PC-3 (cell line): ENCODE measurements around the gene SLCO2A1. TPM values are rescaled to one million over a fixed set of nuclear protein-coding genes. Genes with fewer than 3 reads are reported as not detected.

Source experiments
- ATAC-seq: fragments of 200-7000 bp; cut with Tn5 transposase; 2 replicates; pipeline ENCODE4 v1.9.1; 2020; ENCODE audit warnings: mild to moderate bottlenecking, moderate library complexity
- BruUV-seq: library from RNA; stranded (reverse); fragments of 400-500 nt; replicated peaks from 2 replicates; lab custom pipeline; 2021; lab: Mats Ljungman, UMichigan
- CTCF ChIA-PET: fragments of 300-600 bp; sonication (Branson Sonifier 250); formaldehyde crosslinking; loops from one replicate; lab custom pipeline; 2022; ENCODE audit warnings: antibody characterized with exemption; lab: Charles Lee
- POLR2A ChIA-PET: fragments of 300-600 bp; sonication (Branson Sonifier 250); formaldehyde crosslinking; loops from one replicate; lab custom pipeline; 2022; ENCODE audit warnings: antibody characterized with exemption; ENCODE audit not compliant: unreplicated experiment; lab: Charles Lee
- DNase-seq: peaks from one replicate; pipeline ENCODE4 v3.0.0-alpha.2; 2015
- H2AFZ ChIP-seq: fragments of 300-600 bp; sonication (generic); 2 replicates; pipeline ENCODE4 v1.6.0; 2016; ENCODE audit warnings: antibody characterized with exemption, low read length
- H3F3A ChIP-seq: fragments of 300-600 bp; sonication (generic); one replicate; pipeline ENCODE4 v1.6.0; 2017; ENCODE audit warnings: antibody characterized with exemption, low read length, control low read depth, mild to moderate bottlenecking; ENCODE audit not compliant: unreplicated experiment
- H3K27ac ChIP-seq: fragments of 300-600 bp; sonication (generic); 2 replicates; pipeline ENCODE4 v1.5.1; 2016; ENCODE audit warnings: mild to moderate bottlenecking, low read length
- H3K27me3 ChIP-seq: fragments of 300-600 bp; sonication (generic); 2 replicates; pipeline ENCODE4 v1.6.1; 2016; ENCODE audit warnings: low read length, mixed read lengths
- H3K36me3 ChIP-seq: fragments of 300-600 bp; sonication (generic); 2 replicates; pipeline ENCODE4 v1.6.1; 2016; ENCODE audit warnings: low read depth, mixed run types, low read length, mixed read lengths
- H3K4me1 ChIP-seq: fragments of 300-600 bp; sonication (generic); 2 replicates; pipeline ENCODE4 v1.5.1; 2016; ENCODE audit warnings: low read length; ENCODE audit not compliant: insufficient read depth
- H3K4me2 ChIP-seq: fragments of 300-600 bp; sonication (generic); 2 replicates; pipeline ENCODE4 v1.6.0; 2016; ENCODE audit warnings: low read length
- H3K4me3 ChIP-seq: fragments of 300-600 bp; sonication (generic); 2 replicates; pipeline ENCODE4 v1.5.1; 2016; ENCODE audit warnings: mild to moderate bottlenecking, low read length, mixed read lengths
- H3K79me2 ChIP-seq: fragments of 300-600 bp; sonication (generic); 2 replicates; pipeline ENCODE4 v1.6.1; 2017; ENCODE audit warnings: low read length, mixed read lengths
- H3K9ac ChIP-seq: fragments of 300-600 bp; sonication (generic); 2 replicates; pipeline ENCODE4 v1.6.0; 2016; ENCODE audit warnings: mild to moderate bottlenecking, low read length
- H3K9me2 ChIP-seq: fragments of 300-600 bp; sonication (generic); replicated peaks from 2 replicates; pipeline ENCODE4 v1.6.1; 2016; ENCODE audit warnings: mixed run types, low read length, mixed read lengths
- H3K9me3 ChIP-seq: fragments of 300-600 bp; sonication (generic); 2 replicates; pipeline ENCODE4 v1.6.1; 2016; ENCODE audit warnings: low read length, mixed read lengths
- H4K20me1 ChIP-seq: fragments of 300-600 bp; sonication (generic); 2 replicates; pipeline ENCODE4 v1.6.1; 2016; ENCODE audit warnings: low read length, mixed read lengths
- EZH2 ChIP-seq: fragments of 300-600 bp; sonication (generic); IDR thresholded peaks from one replicate; pipeline ENCODE4 v1.6.1; 2017; ENCODE audit warnings: antibody characterized with exemption, mild to moderate bottlenecking, low read length; ENCODE audit not compliant: unreplicated experiment
- EZH2phosphoT487 ChIP-seq: fragments of 300-600 bp; sonication (generic); IDR thresholded peaks from 2 replicates; pipeline ENCODE4 v1.6.1; 2018; ENCODE audit warnings: mild to moderate bottlenecking, antibody characterized with exemption, low read length, borderline replicate concordance
- intact Hi-C: fragments of 100-400 bp; cut with micrococcal nuclease; formaldehyde crosslinking; loops from 2 replicates; pipeline ENCODE4 v1.9.0; 2023
- total RNA-seq: library from RNA; depleted of rRNA; stranded (reverse); fragments of >200 nt; gene quantifications from 2 replicates; pipeline ENCODE4 v1.2.3, GENCODE V29; 2014
- TF ChIP-seq, protein P1 (sequence below): fragments of 300-600 bp; sonication (generic); conservative IDR thresholded peaks from 2 replicates; pipeline ENCODE4 v1.5.1; 2017; ENCODE audit warnings: antibody characterized with exemption, low read depth, mild to moderate bottlenecking, low read length

SLCO2A1 gene
- total RNA-seq, 1 experiment from 2014 or later: not detected

DNA sequence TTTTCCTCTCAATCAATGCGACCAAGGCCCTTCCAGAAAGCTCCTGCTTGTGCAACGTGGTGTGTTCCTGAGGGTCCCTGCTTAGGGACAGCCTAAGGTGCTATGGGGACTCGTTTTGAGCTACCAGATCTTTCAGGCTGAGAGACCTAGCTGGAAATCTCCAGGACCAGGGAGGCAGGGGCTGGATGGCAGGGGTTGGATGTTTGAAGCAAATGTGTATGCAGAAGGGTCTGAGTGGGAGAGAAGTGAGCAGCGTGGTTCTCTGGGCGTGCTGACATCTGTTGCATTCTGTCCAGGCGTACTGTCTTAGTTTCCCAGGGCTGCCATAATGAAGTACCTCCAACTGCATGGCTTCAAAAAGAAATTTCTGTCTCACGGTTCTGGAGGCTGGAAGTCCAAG, 31.7 kb upstream of the SLCO2A1 start:
- intact Hi-C loops: no loop called here
- BruUV-seq: no TSS peak
- CTCF ChIA-PET: no interaction called here

DNA sequence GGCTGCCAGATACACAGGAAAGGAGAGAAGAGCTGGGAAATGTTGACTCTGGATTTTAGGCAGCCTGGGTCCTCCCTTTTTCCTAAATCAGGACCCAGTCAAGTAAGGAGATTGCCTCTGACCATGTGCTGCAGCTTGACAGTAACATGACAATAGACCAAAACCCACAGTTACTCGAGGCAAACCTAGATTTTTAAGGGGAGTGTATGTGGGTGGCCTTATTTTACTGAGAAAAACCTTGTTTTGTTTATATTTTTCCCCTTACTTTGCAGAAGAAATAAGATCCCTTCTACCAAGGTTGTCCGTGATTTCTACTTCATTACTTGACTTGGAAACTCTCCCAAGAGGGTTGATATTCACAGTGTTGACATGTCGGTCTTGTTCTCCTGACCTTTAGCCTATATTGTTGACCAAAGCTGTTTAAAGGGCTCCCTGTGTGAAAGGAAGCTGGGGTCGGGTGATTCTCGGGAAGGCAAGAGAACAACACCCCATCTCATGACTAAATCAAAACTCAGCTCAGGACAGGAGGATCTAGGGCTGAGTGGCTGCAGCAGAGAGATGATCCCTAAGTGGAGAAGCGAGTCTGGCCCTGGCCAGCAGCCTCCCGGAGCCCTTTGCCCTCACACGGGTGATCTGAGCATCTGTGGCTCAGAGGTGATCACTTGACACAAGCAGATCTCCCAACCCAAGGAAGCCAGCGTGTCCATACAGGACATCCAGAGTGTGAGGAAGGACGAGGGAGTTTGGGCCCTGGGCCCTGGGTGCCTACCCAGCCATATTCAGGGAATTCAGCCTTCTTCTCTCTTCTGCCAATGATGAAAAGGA, 31.0 kb upstream of the SLCO2A1 start:
- no peaks in the 10 kb centered on the region for H3K79me2 ChIP-seq
- no peaks in the 10 kb centered on the region for H3K27me3 ChIP-seq
- ATAC-seq (no peak), DNase-seq (no peak)
- no peaks in the 10 kb centered on the region for H4K20me1 ChIP-seq
- POLR2A ChIA-PET: no interaction called here
- TF ChIP-seq EZH2phosphoT487 (no peak), EZH2 (no peak)
- TF ChIP-seq, protein P1, sequence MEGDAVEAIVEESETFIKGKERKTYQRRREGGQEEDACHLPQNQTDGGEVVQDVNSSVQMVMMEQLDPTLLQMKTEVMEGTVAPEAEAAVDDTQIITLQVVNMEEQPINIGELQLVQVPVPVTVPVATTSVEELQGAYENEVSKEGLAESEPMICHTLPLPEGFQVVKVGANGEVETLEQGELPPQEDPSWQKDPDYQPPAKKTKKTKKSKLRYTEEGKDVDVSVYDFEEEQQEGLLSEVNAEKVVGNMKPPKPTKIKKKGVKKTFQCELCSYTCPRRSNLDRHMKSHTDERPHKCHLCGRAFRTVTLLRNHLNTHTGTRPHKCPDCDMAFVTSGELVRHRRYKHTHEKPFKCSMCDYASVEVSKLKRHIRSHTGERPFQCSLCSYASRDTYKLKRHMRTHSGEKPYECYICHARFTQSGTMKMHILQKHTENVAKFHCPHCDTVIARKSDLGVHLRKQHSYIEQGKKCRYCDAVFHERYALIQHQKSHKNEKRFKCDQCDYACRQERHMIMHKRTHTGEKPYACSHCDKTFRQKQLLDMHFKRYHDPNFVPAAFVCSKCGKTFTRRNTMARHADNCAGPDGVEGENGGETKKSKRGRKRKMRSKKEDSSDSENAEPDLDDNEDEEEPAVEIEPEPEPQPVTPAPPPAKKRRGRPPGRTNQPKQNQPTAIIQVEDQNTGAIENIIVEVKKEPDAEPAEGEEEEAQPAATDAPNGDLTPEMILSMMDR: no peak
- no peak overlapping the region for H2AFZ ChIP-seq
- no peak overlapping the region for H3K9ac ChIP-seq
- intact Hi-C loops: no loop called here
- H3K4me2 ChIP-seq: no peak overlapping the region
- H3K9me2 ChIP-seq: no peaks in the 10 kb centered on the region
- no peaks in the 10 kb centered on the region for H3K9me3 ChIP-seq
- H3K27ac ChIP-seq: no peak overlapping the region
- H3K4me1 ChIP-seq: no peaks in the 10 kb centered on the region
- no peaks in the 10 kb centered on the region for H3F3A ChIP-seq
- BruUV-seq: no TSS peak
- CTCF ChIA-PET: no interaction called here
- H3K36me3 ChIP-seq: no peaks in the 10 kb centered on the region
- no peak overlapping the region for H3K4me3 ChIP-seq

More for the DNA sequence above, 31.7 kb upstream of the SLCO2A1 start:
- no peak overlapping the region for H3K27ac ChIP-seq
- TF ChIP-seq EZH2 (no peak), EZH2phosphoT487 (no peak)
- TF ChIP-seq, protein P1: no peak
- H2AFZ ChIP-seq: no peak overlapping the region
- POLR2A ChIA-PET: no interaction called here
- no peaks in the 10 kb centered on the region for H3K4me1 ChIP-seq
- H3K9me2 ChIP-seq: no peaks in the 10 kb centered on the region
- no peak overlapping the region for H3K4me2 ChIP-seq
- no peaks in the 10 kb centered on the region for H3F3A ChIP-seq
- H3K27me3 ChIP-seq: no peaks in the 10 kb centered on the region
- ATAC-seq (no peak), DNase-seq (no peak)
- H3K79me2 ChIP-seq: no peaks in the 10 kb centered on the region
- no peaks in the 10 kb centered on the region for H3K36me3 ChIP-seq
- H3K9ac ChIP-seq: no peak overlapping the region
- H4K20me1 ChIP-seq: no peaks in the 10 kb centered on the region
- H3K9me3 ChIP-seq: no peaks in the 10 kb centered on the region
- H3K4me3 ChIP-seq: no peak overlapping the region
